ENCODE results near the gene OXSM.

Gene OXSM

DNA sequence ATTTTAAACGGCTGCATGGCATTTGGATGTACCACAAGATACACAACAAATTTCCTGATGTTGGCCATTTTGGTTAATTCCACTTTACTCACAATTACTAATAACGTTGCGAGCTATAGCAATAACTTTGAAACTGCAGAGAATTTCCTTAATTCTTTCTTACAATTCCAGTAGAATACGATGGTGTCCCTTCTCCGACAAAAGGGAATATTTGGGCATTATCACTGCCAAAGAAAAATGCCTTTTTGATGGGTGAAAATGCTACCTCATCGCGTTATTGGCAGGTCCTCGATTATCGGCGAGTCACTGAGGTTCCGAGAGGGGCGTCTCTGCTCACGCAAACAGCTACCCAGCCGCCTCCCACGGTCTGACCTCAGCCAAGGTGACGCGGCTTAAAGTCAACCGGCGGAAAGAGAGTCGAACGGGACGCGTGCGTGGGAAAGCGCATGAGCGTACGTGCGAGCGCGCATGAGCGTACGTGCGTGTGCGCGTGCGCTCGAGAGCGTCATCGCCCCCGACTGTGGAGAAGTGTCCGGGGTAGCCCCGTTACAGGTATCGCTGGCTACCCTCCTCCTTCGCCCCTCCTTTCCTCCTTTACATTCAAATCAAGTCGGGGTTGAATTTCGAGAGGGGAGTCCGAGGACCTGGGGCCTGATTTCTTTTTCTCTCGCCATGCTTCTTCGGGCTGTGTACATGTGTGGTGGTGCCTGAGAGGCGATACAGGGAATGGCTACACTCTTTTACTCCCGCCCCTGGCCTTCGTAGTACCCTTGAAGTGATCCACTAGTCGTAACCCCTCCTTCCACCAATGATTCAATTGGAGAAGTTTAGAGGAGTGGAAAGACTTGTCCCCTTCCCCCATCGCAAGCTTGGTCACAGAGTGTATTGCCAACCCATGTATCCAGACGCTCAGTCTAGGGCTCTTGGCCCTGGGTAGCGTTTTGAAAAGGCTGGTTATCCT is at the start of gene OXSM:
TSS of gene OXSM (plus strand) at position 495 of the 961 bp plus-strand sequence. CDS start 931 bp downstream, outside the sequence.
- TF ChIP-seq RAD21 (IDR thresholded peaks at IDR 0.05; ENCODE audit: low read depth) (no peak), TCF12 (IDR thresholded peaks at IDR 0.05; ENCODE audit: low read depth) (peak; percentile 44; the same call in 1 of the 2 replicates), YY1 (IDR thresholded peaks at IDR 0.05; ENCODE audit: low read depth) (no peak), NFIC (IDR thresholded peaks at IDR 0.05) (no peak), CREB1 (IDR thresholded peaks at IDR 0.05; ENCODE audit: low read depth) (peak; percentile 61), TAF1 (IDR thresholded peaks at IDR 0.05; ENCODE audit: low read depth) (peak; percentile 62; the same call in 1 of the 2 replicates), EGR1 (IDR thresholded peaks at IDR 0.05) (peak; percentile 17; the same call in 1 of the 2 replicates), ZBTB7A (IDR thresholded peaks at IDR 0.05; ENCODE audit: low read depth) (no peak), CEBPB (IDR thresholded peaks at IDR 0.05) (no peak), FOXM1 (IDR thresholded peaks at IDR 0.05; ENCODE audit: borderline replicate concordance, low read depth) (no peak)
- TF ChIP-seq, protein P1, sequence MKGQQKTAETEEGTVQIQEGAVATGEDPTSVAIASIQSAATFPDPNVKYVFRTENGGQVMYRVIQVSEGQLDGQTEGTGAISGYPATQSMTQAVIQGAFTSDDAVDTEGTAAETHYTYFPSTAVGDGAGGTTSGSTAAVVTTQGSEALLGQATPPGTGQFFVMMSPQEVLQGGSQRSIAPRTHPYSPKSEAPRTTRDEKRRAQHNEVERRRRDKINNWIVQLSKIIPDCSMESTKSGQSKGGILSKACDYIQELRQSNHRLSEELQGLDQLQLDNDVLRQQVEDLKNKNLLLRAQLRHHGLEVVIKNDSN (IDR thresholded peaks at IDR 0.05) = no peak
- TF ChIP-seq, protein P2, sequence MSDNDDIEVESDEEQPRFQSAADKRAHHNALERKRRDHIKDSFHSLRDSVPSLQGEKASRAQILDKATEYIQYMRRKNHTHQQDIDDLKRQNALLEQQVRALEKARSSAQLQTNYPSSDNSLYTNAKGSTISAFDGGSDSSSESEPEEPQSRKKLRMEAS (IDR thresholded peaks at IDR 0.05) = peak; percentile 93

DNA sequence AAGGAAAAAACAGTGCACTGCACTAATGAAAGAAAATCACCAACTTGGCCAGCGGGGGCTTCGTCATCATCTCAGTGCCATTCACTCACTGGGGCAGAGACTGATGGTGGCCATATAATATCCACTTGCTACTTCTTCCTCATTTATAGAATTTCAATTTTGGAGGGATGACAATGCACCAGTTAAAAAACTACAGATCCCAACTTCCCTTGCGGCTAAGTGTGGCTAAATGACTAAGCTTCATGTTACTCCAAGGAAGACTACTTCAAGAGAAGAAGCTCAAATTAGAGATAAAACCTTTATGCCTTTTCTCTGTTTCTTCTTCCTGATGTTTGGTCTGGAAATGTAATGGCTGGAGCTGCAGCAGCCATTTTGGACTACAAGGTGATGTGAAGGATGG is 45.4 kb upstream of the OXSM start:
- TF ChIP-seq YY1 (IDR thresholded peaks at IDR 0.05; ENCODE audit: low read depth) (no peak), TEAD4 (IDR thresholded peaks at IDR 0.05) (no peak), CEBPB (IDR thresholded peaks at IDR 0.05) (no peak), CREB1 (IDR thresholded peaks at IDR 0.05; ENCODE audit: low read depth) (no peak), EP300 (IDR thresholded peaks at IDR 0.05; ENCODE audit: borderline replicate concordance) (no peak)
- TF ChIP-seq, protein P1 (IDR thresholded peaks at IDR 0.05) = no peak

DNA sequence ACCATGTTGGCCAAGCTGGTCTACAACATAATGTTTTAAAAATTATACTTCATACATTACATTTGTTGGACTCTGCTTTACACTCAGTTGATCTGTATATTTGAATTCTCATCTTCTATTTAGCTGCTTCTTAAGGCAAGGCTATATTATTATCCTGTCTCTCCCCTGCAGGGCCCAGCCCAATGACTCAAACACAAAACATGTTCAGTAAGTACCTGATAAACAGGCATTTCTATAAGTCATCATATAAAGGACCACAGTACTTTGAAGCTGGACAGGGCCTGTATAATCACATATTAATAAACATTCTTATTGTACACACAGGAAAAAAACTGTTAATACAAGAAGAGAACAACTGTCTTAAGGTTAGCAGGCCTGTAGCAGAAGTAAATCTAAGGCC is 42.9 kb upstream of the OXSM start:
- no peak for TF ChIP-seq CREB1 (IDR thresholded peaks at IDR 0.05; ENCODE audit: low read depth)
- TF ChIP-seq RAD21 (IDR thresholded peaks at IDR 0.05; ENCODE audit: low read depth) = no peak
- TF ChIP-seq, protein P3, sequence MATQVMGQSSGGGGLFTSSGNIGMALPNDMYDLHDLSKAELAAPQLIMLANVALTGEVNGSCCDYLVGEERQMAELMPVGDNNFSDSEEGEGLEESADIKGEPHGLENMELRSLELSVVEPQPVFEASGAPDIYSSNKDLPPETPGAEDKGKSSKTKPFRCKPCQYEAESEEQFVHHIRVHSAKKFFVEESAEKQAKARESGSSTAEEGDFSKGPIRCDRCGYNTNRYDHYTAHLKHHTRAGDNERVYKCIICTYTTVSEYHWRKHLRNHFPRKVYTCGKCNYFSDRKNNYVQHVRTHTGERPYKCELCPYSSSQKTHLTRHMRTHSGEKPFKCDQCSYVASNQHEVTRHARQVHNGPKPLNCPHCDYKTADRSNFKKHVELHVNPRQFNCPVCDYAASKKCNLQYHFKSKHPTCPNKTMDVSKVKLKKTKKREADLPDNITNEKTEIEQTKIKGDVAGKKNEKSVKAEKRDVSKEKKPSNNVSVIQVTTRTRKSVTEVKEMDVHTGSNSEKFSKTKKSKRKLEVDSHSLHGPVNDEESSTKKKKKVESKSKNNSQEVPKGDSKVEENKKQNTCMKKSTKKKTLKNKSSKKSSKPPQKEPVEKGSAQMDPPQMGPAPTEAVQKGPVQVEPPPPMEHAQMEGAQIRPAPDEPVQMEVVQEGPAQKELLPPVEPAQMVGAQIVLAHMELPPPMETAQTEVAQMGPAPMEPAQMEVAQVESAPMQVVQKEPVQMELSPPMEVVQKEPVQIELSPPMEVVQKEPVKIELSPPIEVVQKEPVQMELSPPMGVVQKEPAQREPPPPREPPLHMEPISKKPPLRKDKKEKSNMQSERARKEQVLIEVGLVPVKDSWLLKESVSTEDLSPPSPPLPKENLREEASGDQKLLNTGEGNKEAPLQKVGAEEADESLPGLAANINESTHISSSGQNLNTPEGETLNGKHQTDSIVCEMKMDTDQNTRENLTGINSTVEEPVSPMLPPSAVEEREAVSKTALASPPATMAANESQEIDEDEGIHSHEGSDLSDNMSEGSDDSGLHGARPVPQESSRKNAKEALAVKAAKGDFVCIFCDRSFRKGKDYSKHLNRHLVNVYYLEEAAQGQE (IDR thresholded peaks at IDR 0.05; ENCODE audit: low read depth) = no peak
- no peak for TF ChIP-seq TCF12 (IDR thresholded peaks at IDR 0.05; ENCODE audit: low read depth)
- no peak for TF ChIP-seq ZBTB7A (IDR thresholded peaks at IDR 0.05; ENCODE audit: low read depth)
- no peak for TF ChIP-seq FOXM1 (IDR thresholded peaks at IDR 0.05; ENCODE audit: borderline replicate concordance, low read depth)
- TF ChIP-seq, protein P2 (IDR thresholded peaks at IDR 0.05) = no peak
- TF ChIP-seq YY1 (IDR thresholded peaks at IDR 0.05; ENCODE audit: low read depth) = no peak

DNA sequence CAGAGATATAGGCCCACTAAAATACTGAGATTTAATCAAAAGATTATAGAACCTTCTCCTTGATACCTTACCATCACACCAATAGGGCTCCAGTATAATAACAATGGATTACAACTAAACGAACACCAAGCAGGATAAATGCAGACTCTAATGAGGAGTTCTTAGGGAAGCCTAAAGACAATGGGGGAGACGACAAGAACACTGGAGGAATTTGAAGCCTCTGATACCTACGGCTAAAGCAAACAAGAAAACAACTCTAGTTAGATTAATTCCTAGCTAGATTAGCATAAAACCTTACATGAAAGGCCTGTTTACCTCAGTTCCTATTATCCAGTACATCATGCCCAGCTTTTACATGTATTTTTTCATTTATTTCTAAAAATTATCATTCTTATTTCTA is 41.7 kb upstream of the OXSM start:
- TF ChIP-seq TAF1 (IDR thresholded peaks at IDR 0.05; ENCODE audit: low read depth) (no peak), CREB1 (IDR thresholded peaks at IDR 0.05; ENCODE audit: low read depth) (no peak), ZBTB7A (IDR thresholded peaks at IDR 0.05; ENCODE audit: low read depth) (no peak), TEAD4 (IDR thresholded peaks at IDR 0.05) (no peak), RAD21 (IDR thresholded peaks at IDR 0.05; ENCODE audit: low read depth) (no peak), YY1 (IDR thresholded peaks at IDR 0.05; ENCODE audit: low read depth) (no peak), NFIC (IDR thresholded peaks at IDR 0.05) (no peak), EGR1 (IDR thresholded peaks at IDR 0.05) (no peak), CEBPB (IDR thresholded peaks at IDR 0.05) (no peak), EP300 (IDR thresholded peaks at IDR 0.05; ENCODE audit: borderline replicate concordance) (no peak), TCF12 (IDR thresholded peaks at IDR 0.05; ENCODE audit: low read depth) (no peak)
- TF ChIP-seq, protein P2 (IDR thresholded peaks at IDR 0.05) = no peak
- TF ChIP-seq, protein P3 (IDR thresholded peaks at IDR 0.05; ENCODE audit: low read depth) = no peak

DNA sequence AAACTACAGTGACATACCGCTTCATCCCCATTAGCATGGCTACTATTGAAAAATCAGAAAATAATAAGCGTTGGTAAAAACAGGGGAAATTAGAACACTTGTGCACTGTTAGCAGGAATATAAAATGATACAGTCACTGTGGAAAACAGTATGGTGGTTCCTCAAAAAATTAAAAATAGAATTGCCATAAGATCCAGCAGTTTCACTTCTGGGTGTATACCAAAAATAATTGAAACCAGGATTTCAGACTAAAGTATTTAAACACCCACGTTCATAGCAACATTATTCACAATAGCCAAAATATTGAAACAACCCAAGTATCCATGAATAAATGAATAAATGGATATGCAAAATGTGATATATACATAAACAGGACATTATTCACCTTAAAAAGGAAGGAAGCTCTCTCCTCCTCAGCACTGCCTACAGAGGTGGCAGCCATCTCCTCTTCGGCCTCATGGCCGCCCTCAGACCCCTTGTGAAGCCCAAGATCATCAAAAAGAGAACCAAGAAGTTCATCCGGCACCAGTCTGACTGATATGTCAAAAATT is 40.8 kb upstream of the OXSM start:
- TF ChIP-seq EGR1 (IDR thresholded peaks at IDR 0.05) = no peak
- TF ChIP-seq CEBPB (IDR thresholded peaks at IDR 0.05) = no peak
- no peak for TF ChIP-seq TAF1 (IDR thresholded peaks at IDR 0.05; ENCODE audit: low read depth)
- no peak for TF ChIP-seq TEAD4 (IDR thresholded peaks at IDR 0.05)
- no peak for TF ChIP-seq RAD21 (IDR thresholded peaks at IDR 0.05; ENCODE audit: low read depth)
- no peak for TF ChIP-seq TCF12 (IDR thresholded peaks at IDR 0.05; ENCODE audit: low read depth)
- TF ChIP-seq ZBTB7A (IDR thresholded peaks at IDR 0.05; ENCODE audit: low read depth) = no peak
- TF ChIP-seq YY1 (IDR thresholded peaks at IDR 0.05; ENCODE audit: low read depth) = no peak
- TF ChIP-seq, protein P2 (IDR thresholded peaks at IDR 0.05) = no peak
- no peak for TF ChIP-seq FOXM1 (IDR thresholded peaks at IDR 0.05; ENCODE audit: borderline replicate concordance, low read depth)
- no peak for TF ChIP-seq EP300 (IDR thresholded peaks at IDR 0.05; ENCODE audit: borderline replicate concordance)
- no peak for TF ChIP-seq CREB1 (IDR thresholded peaks at IDR 0.05; ENCODE audit: low read depth)
- TF ChIP-seq, protein P3 (IDR thresholded peaks at IDR 0.05; ENCODE audit: low read depth) = no peak
- TF ChIP-seq, protein P1 (IDR thresholded peaks at IDR 0.05) = no peak
- TF ChIP-seq NFIC (IDR thresholded peaks at IDR 0.05) = no peak

All from Ishikawa (cell line).